NT2/D1 (cell line): Measurements from ENCODE around the gene SCAMP3.
"Not testable (repeated sequence)": the region's sequence is repeated elsewhere in the genome, so short reads cannot be mapped to it uniquely, and the experiment has no call there.

ENCODE experiments used
- SUZ12 ChIP-seq: IDR thresholded peaks from 2 replicates; pipeline ENCODE4 v1.6.1; 2011; ENCODE audit not compliant: insufficient read length, insufficient read depth; ENCODE audit errors: extremely low read depth
- YY1 ChIP-seq: IDR thresholded peaks from 2 replicates; pipeline ENCODE4 v1.6.1; 2011; ENCODE audit not compliant: insufficient read length, insufficient read depth
- ZNF274 ChIP-seq: IDR thresholded peaks from 2 replicates; pipeline ENCODE4 v1.6.1; 2011; ENCODE audit warnings: mild to moderate bottlenecking, low read depth, low read length

DNA sequence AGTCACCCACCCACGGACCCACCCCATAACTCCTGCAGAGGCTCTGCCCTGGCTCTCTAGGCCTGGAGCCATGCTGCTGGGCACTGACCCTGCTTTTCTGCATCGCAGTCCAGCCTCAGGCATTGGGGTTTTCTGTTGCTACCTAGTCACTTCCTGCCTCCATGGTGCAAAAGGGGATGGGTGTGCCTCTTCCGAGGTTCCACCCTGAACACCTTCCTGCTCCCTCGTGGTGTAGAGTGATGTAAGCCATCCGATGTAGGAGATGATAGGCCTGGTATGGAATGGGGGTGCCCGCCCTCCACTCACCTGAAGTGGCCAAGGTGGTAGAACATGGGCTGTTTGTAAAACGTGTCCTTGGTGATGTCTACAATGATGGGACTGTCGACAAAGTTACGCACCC, 26.8 kb downstream of the SCAMP3 start:
- TF ChIP-seq SUZ12, YY1, ZNF274: not testable (repeated sequence)
